NCI-H1930 (cell line): ENCODE results near the gene TFR2.
A peak's percentile ranks its signal among the peaks of the same experiment; 100 is the strongest.

Experiments
- DNase-seq, 2 experiments: peaks; one replicate each; lab custom pipeline; 2025; lab: John Stamatoyannopoulos, UW

The TFR2 gene

DNA sequence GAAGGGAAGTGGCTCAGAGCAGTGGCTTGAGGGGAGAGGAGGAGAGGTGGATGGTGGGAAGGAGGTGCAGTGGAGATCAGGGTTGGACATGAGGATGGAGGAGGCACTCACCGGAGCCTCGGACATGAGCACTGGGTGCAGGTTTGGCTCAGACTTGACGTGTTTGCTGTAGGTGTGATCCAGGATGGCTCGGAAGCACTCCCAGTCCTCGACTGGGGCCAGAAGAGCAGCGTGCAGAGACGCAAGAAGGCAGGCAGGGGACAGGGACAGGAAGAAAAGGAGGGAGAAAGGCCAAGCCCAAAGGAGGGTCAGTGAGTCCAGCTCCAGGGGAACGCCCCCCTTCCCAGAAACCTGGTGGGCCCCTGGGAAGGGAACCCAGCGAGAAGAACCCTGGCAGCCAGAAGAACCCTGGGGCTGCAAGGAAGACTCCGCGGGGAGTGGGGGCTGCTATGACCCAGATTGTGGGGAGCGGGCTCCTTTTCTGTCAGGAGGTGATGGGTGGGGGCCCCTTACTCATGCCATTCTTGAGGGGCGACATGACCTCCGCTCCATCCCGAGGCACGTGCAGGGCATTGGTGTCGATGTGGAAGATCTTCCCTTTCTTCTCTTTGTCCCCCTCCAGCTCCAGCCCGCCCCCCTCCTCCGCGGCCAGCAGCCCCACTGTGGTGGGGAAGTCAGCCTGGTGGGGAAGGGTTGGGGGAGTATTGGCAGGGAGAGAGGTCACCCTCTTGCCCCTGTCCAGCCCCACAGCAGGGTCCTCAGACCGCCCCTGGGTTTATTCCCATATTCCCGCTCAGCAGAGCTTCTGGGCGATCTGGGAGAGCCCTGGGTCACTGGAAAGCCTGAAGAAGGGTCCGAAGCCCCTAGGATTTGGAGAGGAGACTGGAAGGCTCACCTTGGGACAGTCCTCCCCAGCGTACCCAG lies 13.8 kb upstream of the TFR2 start:
- no peak for DNase-seq

DNA sequence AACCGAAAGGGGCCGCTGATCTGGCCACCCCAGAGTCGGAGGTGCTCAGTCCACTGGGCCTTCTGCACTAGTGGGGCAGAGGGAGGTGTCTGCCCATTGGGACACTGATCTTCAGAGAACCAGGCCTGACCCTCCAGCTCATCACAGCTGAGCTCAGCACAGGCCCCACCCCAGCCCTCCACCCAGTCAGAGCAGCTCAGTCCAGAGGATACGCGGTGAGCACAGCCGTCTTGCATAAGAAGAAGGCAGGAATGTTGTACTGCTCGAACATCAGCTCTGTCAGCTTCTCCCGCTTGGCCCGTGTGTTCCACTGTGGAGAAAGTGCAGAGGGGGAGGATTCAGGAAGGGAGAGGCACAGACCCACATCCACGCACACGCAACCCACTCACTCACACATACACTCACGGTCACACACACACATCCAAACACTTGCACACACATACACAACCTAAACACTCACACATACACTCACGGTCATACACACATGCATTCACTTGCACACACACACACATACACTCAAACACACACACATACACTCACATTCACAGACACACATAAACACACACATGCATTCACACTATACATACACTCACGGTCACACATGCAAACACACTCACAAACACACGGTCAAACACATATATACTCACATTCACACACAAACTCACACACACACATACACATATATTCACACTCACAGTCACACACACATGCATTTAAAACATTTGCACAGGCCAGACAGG lies 8.6 kb upstream of the TFR2 start:
- DNase-seq, result no peak

DNA sequence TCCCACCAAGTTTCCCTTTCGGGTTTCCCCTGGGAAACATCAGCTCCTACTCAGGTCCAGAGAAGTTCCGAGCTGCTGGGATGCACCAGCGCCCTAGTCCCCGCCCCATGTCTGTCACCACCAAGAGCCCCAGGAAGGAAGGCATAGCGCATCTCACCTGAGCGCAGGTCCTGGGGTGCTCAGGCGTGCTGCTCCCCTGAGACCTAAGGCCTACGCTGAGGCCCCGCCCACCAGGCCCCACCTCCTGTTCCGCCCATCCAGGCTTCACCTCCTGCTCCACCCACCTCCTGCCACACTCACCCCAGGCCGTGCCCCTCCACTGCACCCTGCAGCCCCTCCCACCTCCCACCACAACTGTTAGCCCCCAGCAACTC lies 1.2 kb upstream of the TFR2 start:
- no peak for DNase-seq

DNA sequence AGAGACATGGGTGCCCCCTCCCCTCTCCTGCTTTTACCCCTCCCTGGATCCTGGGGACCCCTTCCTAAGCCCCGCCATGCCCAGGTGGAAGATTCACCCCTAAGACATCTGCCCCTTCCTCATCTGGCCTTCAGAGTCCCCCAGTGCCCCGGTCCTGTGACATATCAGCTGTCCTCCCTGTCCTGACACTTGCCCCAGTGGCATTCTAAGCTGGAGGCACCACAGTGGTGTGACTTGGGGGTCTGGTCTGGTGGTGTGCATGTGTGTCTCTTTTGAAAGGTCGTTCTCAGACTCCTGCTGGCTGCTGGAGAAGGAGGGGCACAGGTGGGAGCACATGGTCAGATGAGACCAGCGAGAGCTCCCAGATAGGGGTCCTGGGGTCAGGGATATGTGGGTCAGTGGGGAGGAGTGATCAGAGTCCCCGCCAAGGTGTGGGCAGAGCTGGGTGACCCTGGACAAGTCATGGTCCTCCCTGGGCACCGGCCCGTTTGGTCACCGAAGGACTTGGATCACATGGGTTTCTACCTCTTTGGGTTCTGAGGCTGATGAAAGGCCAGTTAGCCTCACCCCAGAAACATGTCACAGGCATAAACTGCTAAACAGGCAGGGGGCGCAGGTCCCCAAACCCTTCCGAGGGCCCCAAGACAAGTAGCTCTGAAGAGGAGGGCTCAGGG lies 645 bp upstream of the TFR2 start:
- DNase-seq, result no peak

DNA sequence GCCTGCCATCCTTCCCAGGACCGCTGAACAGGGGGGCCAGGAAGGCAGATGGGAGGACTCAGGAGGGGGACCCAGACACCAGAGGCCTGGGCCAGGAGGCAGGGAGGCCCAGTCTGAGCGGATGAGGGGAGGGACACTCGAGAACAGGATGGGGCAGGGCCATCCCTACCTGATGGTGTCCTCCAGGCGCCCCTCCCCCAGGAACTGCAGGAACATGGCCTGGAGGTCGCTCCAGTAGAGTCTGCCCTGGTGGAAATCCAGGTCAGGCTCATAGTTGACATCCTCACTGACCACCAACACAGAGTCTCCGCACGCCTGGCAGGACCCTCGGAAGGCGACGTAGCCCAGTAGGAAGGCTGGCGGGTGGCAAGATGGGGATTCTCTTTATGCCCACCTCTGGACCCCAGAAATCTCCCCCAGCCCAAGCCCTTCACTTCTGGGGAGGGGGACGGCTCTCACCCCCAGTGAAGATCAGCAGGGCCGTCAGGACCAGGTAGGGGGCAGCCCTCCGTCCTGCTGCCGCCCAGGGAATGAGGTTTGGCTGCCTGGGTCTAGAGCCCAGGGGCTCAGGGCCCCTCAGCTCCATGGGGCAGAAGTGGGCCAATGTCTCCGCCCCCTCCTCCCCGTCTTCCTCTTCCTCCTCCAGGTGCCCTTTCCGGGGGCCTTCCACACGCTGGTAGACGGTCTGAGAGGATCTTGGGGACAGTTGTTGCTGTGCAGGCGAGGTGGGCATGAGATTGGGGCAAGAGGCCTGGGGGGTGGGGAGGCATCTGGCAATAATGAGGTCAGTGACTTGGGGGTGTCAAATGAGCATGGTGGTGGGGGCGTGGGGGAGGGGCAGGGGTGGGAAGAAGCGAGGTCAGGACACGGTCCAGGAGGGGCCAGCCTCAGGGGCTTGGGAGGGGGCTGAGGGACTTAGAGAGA lies 573 bp downstream of the TFR2 start:
- no peak for DNase-seq

DNA sequence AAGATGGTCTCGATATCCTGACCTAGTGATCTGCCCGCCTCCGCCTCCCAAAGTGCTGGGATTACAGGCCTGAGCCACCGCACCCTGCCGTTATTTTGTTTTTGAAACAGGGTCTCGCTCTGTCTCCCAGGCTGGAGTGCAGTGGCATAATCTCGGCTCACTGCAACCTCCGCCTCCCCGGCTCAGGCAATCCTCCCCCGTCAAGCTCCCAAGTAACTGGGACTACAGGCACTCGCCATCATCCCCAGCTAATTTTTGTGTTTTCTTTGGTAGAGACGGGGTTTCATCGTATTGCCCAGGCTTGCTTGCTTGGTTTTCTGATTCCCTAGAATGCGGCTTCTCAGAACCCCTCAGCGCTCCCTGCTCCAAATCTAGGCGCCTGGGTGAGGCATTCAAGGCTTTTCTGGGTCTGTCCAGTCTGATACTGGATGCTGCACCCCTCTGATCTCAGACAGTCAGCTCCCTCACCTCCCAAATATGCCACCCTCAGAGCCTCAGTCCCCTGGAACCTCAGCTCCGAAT lies 1.3 kb downstream of the TFR2 start:
- no peak for DNase-seq

DNA sequence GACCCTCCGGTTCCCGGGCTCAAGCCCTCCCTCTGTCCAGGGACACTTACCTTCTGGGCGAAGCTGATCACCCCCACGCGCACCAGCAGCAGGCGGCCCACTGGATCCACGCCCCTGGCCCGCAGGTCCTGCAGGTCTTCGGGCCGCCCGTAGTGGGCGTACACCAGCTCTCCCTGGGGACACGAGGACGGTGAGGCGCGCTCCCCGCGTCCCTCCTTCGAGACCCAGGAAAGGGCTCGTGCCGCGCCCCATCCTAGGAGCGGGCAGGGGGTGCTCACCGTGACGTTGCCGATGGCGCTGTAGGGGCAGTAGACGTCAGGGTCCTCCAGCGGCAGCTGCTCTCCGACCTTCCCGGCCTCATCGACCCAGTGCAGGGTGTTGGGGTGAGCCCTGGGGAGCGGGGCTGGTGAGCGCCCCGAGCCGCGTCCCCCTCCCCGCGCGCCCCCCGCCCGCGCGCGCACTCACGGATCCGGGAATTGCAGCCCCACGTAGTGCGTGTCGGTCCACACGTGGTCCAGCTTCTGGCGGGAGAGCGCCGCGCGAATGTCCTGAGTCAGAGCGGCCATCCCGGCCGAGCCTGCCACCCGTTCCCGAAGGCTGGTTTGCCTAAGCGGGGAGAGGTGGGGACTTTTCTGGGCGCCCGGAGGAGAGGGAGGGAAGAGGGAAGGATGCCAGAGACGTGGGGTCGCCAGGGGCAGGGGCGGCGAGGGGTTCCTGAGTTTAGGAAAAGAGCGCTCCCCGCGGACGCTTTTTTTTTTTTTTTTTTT lies 8.2 kb downstream of the TFR2 start:
- DNase-seq, result peak; percentile 30 to 68

DNA sequence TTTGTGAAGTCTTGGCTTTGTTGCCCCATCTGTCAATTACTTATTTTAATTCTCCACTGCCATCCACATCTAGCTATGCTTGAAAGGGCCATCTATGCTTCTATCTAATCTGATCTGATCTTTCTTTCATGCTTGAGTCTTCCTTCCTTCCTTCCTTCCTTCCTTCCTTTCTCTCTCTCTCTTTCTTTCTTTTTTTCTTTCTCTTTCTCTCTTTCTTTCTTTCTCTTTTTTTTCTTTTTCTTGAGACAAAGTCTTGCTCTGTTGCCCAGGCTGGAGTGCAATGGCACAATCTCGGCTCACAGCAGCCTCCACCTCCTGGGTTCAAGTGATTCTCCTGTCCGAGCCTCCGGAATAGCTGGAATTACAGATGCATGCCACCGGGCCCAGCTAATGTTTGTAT lies 11.3 kb downstream of the TFR2 start:
- no peak for DNase-seq

DNA sequence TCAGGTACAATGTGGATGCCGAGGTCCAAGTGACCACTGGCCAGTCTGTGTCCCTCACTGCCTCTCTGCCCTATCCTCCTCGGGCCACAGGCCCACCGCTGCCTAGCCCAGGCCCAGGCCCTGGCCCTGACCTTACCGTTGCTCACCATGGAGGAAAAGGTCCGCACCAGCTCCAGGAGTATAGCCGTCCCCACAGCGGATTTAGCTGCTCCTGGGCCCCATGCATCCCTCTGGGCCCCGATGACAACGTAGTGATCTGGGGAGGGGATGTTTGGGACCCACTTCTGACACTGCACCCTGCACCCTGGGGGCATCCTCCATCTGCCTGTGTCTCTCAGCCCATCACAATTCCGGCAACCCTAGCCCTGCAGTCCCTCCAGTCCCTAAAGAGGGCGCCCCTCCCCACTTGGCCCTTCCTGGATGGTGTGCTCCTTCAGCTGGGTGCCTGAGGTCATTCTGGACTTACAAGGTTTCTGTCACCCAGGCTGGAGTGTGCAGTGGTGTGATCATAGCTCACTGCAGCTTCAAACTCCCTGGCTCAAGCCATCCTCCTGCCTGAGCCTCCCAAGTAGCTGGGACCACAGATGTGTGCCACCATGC lies 12.1 kb downstream of the TFR2 start:
- DNase-seq, result no peak

DNA sequence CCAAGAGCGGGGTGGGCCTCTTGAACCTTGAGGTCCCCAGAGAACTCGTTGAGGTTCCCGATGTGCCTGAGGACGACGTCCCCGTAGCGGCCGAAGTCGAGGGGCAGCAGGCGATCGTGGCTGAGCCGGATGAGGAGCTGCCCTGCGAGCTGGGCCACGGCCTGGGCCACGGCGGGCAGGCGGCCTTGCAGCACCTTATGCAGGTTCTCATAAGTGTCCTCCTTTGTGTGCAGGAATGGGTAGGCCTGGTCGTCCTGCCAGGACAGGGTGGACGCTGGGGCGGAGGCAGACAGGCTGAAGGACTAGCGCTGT lies 14.2 kb downstream of the TFR2 start:
- no peak for DNase-seq

DNA sequence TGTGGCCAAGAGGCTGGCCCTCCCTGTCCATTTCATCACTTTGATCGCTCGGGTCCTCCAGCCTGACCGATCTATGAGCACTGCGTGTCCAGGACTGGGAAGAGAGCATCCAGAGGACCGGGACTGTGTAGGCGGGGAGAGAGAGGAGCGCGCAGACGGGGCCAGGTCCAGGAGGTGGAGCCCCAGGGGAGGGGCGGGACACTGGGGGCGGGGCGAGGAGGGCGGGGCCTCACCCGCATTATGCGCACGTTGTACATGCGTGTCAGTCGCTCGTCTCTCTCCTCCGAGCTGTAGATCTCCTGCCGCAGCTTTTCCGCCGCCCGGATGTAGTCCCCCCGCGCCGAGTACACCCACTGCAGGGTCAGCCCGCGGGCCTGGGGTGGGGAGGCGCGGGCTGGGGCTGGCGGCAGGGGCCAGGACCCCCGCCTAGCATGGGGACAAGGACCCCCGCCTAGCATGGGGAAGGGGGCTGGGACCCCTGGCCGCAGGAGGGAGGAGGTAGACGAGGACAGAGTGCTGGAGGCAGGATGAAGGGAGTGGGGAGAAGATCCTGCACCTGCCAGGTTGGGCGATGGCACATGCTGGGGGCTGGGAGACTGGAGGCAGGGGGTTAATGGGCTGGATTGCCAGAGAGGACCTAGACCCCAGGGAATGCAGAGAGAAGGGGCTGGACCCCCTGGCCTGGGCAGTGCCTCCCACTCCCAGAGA lies 14.7 kb downstream of the TFR2 start:
- no peak for DNase-seq

DNA sequence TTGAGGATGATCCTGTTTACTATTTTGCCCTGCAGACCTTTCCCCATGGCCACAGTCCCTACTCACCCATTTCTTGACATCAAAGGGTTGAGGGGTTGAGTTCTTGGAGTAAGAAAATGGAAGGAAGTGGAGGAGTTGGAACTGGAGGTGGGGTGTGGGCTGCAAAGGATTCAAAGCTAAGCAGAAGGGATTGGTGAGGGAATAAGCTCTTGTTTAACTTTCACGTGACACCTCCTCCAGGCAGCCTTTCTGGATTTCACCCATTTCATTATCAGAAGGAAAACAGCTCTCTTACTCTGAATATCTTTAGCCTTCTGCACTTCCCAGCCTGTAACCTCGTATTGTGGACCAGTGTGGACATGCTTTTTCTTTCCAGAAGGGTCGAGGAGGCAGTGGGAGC lies 15.3 kb downstream of the TFR2 start:
- no peak for DNase-seq

DNA sequence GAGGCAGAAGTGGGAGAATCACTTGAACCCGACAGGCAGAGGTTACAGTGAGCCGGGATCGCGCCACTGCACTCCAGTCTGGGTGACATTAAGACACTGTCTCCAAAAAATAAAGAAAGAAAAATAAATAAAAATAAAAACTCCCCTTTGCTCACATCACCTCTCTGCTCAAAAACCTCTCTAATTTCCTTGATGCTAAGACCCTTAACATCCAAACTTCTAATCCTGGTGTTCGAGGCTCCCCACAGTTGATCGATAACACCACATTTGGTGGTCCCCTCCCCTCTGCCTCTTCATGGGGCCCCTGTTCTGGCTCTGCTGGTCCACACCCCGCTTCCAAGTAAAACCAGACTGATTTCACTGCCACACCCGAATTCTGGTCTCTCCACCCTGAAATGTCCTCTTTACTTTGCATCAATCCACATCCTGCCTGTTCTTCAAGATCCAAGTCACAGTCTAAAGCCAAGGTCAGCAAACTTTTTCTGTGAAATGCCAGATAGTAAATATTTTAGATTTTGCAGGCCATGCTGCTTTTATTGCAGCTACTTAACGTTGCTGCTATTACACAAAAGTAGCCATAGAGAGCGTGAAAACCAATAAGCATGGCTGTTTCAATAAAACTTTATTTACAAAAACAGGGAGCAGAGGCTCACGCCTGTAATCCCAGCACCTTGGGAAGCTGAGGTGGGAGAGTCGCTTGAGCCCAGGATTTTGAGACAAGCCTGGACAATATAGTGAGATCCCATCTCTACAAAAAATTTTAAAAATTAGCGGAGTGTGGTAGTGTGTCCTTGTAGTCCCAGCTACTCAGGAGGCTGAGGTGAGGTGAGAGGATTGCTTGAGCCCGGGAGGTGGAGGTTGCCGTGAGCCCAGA lies 17.2 kb downstream of the TFR2 start:
- no peak for DNase-seq

DNA sequence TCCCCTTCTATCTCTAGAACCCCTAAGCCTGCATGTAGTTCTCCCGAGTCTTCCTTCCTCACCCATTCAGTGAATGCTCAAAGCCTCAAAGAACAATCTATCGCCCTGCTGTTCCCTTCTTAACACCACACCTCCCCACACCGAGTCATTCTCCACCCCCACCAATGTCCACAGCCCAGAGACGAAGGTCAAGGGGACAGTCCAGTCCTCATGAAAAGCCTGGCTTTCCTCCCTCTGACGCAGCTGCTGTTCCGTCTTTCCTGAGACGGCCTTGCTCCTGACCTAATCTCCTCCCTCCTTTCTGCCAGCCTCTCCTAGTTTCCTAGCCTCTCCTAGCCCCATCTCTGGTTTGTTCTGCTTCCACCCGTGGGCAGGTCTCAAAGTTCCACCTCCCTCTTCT lies 19.8 kb downstream of the TFR2 start:
- DNase-seq, result no peak

DNA sequence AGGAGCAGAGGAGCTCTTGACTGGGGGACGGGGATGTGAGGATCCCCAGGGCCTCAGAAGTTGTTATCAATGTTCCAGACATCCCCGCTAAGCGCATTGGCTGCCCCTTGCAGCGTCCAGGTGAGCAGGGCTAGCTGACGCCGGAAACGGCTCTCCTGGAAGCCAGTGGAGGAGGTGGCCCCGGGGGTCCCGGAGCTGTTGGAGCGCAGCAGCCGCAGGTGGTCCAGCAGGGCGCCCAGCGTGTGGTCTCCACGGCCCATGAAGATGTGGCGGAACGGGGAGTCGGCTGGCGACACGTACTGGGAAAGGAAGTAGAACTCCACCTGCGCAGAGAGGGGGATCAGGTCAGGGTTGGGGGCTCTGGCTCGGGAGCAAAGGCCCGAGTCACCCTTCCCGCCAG lies 20.5 kb downstream of the TFR2 start:
- no peak for DNase-seq

DNA sequence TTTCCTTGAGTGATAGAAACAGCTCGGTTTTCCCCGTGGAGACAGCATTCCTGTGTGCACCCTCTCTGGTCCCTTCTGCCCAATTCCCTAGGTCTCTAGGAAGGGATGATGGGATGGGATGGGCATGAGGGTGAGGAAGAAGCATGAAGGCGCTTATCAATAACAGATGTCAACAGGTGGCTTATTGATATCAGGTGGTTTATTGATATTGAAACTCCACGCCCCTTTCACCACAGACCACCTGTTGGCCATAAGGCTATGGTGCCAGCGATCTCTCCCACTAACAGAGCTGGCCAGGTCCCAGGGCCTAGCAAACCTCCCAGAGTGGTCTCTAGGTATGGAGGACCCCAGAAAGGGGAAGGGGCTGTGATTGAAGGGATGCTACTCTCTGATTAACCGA lies 21.1 kb downstream of the TFR2 start:
- no peak for DNase-seq

DNA sequence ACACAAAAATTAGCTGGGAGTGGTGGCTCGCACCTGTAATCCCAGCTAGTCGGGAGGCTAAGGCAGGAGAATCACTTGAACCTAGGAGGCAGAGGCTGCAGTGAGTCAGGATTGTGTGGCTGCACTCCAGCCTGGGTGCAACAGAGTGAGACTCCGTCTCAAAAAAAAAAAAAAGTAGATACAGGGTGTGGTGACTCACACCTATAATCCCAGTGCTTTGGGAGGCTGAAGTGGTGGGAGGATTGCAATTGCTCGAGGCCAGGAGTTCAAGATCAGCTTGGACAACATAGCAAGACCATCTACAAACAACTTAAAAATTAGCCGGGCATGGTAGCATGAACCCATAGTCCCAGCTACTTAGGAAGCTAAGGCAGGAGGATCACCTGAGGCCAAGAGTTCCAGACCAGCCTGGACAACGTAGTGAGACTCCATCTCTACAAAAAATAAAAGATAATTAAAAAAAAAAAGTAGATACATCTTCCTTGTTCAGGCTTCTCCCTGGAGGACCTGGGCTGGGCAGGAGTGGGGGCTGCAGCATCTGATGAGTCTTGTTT lies 27.0 kb downstream of the TFR2 start:
- no peak for DNase-seq

DNA sequence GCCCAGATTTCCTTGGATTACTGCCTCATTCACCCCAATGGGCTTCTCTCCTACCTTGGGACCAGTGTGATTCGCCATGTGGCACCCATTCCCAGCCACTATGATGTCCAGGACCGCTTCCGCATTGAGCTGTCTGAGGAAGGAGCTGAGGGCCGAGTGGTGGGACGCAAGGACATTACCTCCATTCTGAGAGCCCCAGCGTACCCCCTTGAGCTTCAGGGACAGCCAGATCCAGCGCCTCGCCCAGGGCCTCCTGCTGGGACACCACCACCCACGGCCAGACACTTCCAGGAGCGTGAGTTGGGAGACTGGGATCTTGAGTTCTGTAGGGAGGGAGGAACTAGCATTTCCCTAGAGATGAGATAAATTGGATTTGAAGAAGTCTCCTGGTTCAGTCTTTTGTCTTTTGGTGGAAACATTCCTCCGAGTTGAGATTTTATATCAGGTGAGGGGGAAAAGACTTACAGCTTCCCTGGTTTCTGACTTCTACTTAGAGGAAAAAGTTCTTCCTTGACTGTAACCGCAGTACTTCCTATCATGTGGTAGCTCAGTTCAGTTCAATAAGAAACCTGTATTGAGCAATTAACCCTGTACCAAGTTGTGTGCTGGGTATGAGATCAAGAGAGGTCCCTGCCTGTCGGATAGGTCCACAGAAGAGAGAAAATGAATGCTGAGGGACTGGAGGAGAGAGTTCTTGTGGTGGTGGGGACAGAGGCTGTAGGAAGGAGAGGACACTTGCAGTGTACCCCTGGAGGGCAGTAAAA lies 27.8 kb downstream of the TFR2 start:
- DNase-seq, result no peak
